T47D (cell line): Measurements from ENCODE around the gene SORBS1.
A peak's percentile ranks its signal among the peaks of the same experiment; 100 is the strongest.
"Not testable (repeated sequence)": the region's sequence is repeated elsewhere in the genome, so short reads cannot be mapped to it uniquely, and the experiment has no call there.

Source experiments
- DNase-seq, 2 experiments: peaks; one replicate each; pipeline versions ENCODE4 v3.0.0 to v3.0.0-alpha.2; 2011 to 2012; ENCODE audit warnings: low read depth in 1 of 2, low spot score in 1 of 2
- JUND ChIP-seq: IDR thresholded peaks from 2 replicates; pipeline ENCODE4 v1.6.1; 2012; ENCODE audit warnings: low read depth
- in situ Hi-C: cut with HindIII; loops from 2 replicates; pipeline ENCODE4 v1.10.0; 2016; ENCODE audit warnings: low sequenced_read_pairs, low pct_unique_long_range_greater_than_20kb

SORBS1 gene

GRCh38 chr10:95480102-95480900 is 80.9 kb downstream of the SORBS1 start:
- in situ Hi-C loops: no loop called here
- no peak for DNase-seq
- TF ChIP-seq JUND: no peak

GRCh38 chr10:95478935-95479334 is 82.2 kb downstream of the SORBS1 start:
- in situ Hi-C loops: no loop called here
- DNase-seq: no peak
- no peak for TF ChIP-seq JUND

- in situ Hi-C loops: no loop called here
- DNase-seq: no peak
- TF ChIP-seq JUND: no peak
Measured at GRCh38 chr10:95478185-95478584, 83.0 kb downstream of the SORBS1 start.

GRCh38 chr10:95477175-95477520 is 84.0 kb downstream of the SORBS1 start:
- in situ Hi-C loops: no loop called here
- no peak for TF ChIP-seq JUND
- no peak for DNase-seq

- DNase-seq: no peak
- TF ChIP-seq JUND: no peak
- in situ Hi-C loops: no loop called here
Measured at GRCh38 chr10:95476469-95477174, 84.5 kb downstream of the SORBS1 start.

GRCh38 chr10:95475827-95476468 is 85.2 kb downstream of the SORBS1 start:
- peak; percentile 30; the same call in 1 of the 2 replicates for TF ChIP-seq JUND
- peak in 1 of 2 experiments; percentile 54 for DNase-seq
- in situ Hi-C loops: no loop called here

GRCh38 chr10:95475003-95475383 is 86.2 kb downstream of the SORBS1 start:
- DNase-seq: no peak

GRCh38 chr10:95474228-95475002 is 86.8 kb downstream of the SORBS1 start:
- in situ Hi-C loops: no loop called here
- TF ChIP-seq JUND: peak; percentile 18; the same call in 1 of the 2 replicates
- peak in 1 of 2 experiments; percentile 52 for DNase-seq

More at GRCh38 chr10:95475003-95475383, 86.2 kb downstream of the SORBS1 start:
- in situ Hi-C loops: no loop called here
- no peak for TF ChIP-seq JUND

- no peak for DNase-seq
- TF ChIP-seq JUND: no peak
- in situ Hi-C loops: no loop called here
Measured at GRCh38 chr10:95472304-95473088, 88.7 kb downstream of the SORBS1 start.

- DNase-seq: no peak
- TF ChIP-seq JUND: no peak
- in situ Hi-C loops: no loop called here
Measured at GRCh38 chr10:95469676-95470075, 91.5 kb downstream of the SORBS1 start.

- in situ Hi-C loops: no loop called here
- DNase-seq: no peak
- TF ChIP-seq JUND: no peak
Measured at GRCh38 chr10:95469251-95469650, 91.9 kb downstream of the SORBS1 start.

GRCh38 chr10:95467642-95468041 is 93.5 kb downstream of the SORBS1 start:
- in situ Hi-C loops, DNase-seq: not testable (repeated sequence)
